Osteocyte (in vitro differentiated cells): ENCODE results near the gene TBX2. TPM values are rescaled to one million over a fixed set of nuclear protein-coding genes. Genes with fewer than 3 reads are reported as not detected.

Source experiments
- DNase-seq: peaks from one replicate; pipeline ENCODE4 v3.0.0; 2021; ENCODE audit warnings: mixed read lengths; ENCODE audit not compliant: unreplicated experiment; ENCODE audit errors: extremely low spot score
- H3K27ac Mint-ChIP-seq: one replicate; pipeline ENCODE4 v1.8.0; 2021; ENCODE audit warnings: mild to moderate bottlenecking, mixed read lengths; ENCODE audit not compliant: unreplicated experiment
- H3K27me3 Mint-ChIP-seq: one replicate; pipeline ENCODE4 v1.8.0; 2021; ENCODE audit warnings: mixed read lengths; ENCODE audit not compliant: unreplicated experiment
- H3K36me3 Mint-ChIP-seq: one replicate; pipeline ENCODE4 v1.8.0; 2021; ENCODE audit warnings: mixed read lengths; ENCODE audit not compliant: unreplicated experiment
- H3K4me1 Mint-ChIP-seq: one replicate; pipeline ENCODE4 v1.8.0; 2021; ENCODE audit warnings: mixed read lengths; ENCODE audit not compliant: unreplicated experiment
- H3K4me3 Mint-ChIP-seq: one replicate; pipeline ENCODE4 v1.8.0; 2021; ENCODE audit warnings: mild to moderate bottlenecking, moderate library complexity, mixed read lengths; ENCODE audit not compliant: unreplicated experiment
- H3K9me3 Mint-ChIP-seq: one replicate; pipeline ENCODE4 v1.8.0; 2021; ENCODE audit warnings: mixed read lengths; ENCODE audit not compliant: unreplicated experiment
- total RNA-seq: library from RNA; stranded (reverse); gene quantifications from 2 replicates; pipeline ENCODE4 v1.2.1, GENCODE V29; 2021
- TF ChIP-seq, protein P1 (sequence below): fragments of 200-600 bp; sonication (generic); IDR thresholded peaks from 2 replicates; pipeline ENCODE4 v1.5.0; 2021; ENCODE audit warnings: antibody characterized with exemption, mild to moderate bottlenecking, moderate library complexity

TBX2 gene
- total RNA-seq, 1 donor from 2014 or later, result 25.9 TPM

DNA sequence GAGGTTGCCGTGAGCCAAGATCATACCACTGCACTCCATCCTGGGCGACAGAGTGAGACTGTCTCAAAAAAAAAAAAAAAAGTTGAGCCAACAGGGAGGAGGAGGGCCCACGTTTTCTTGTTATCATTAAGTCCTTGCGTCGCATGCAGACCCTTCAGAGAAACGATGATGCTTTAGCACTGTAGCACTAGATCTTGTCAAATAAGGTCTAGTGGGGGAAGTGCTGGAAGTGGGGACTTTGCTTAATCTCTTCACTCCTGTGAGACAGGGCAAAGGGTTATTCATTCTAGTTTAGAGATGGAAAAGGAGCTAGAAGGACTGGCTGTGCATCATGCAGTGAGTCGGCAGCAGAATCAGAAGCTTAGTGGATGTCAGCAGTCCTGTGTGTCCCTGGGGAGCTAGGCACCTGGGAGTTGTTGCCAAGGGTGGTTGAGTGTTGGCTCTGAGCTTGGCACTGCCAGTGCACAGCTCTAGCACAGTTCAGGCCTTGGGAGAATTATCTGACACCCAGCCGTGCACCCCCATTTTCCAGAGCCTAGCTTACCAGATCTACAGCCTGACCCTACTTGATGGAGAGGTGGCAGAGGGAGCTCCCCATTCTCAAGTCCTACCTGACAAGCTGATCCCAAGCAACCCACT, 33.4 kb upstream of the TBX2 start:
- Mint-ChIP-seq H3K9me3 (no peaks in the 10 kb centered on the region), H3K4me1 (peaks cover 10% of the 10 kb centered on the region), H3K36me3 (peaks cover 1% of the 10 kb centered on the region), H3K4me3 (no peak overlapping the region), H3K27ac (no peak overlapping the region), H3K27me3 (no peaks in the 10 kb centered on the region)
- DNase-seq, result no peak
- TF ChIP-seq, protein P1, sequence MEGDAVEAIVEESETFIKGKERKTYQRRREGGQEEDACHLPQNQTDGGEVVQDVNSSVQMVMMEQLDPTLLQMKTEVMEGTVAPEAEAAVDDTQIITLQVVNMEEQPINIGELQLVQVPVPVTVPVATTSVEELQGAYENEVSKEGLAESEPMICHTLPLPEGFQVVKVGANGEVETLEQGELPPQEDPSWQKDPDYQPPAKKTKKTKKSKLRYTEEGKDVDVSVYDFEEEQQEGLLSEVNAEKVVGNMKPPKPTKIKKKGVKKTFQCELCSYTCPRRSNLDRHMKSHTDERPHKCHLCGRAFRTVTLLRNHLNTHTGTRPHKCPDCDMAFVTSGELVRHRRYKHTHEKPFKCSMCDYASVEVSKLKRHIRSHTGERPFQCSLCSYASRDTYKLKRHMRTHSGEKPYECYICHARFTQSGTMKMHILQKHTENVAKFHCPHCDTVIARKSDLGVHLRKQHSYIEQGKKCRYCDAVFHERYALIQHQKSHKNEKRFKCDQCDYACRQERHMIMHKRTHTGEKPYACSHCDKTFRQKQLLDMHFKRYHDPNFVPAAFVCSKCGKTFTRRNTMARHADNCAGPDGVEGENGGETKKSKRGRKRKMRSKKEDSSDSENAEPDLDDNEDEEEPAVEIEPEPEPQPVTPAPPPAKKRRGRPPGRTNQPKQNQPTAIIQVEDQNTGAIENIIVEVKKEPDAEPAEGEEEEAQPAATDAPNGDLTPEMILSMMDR, result no peak

GRCh38 chr17:61366715-61367413, 32.8 kb upstream of the TBX2 start:
- no peak overlapping the region for H3K4me3 Mint-ChIP-seq
- TF ChIP-seq, protein P1, result no peak
- peaks cover 6% of the 10 kb centered on the region for H3K4me1 Mint-ChIP-seq
- H3K27me3 Mint-ChIP-seq, result no peaks in the 10 kb centered on the region
- H3K27ac Mint-ChIP-seq, result no peak overlapping the region
- no peaks in the 10 kb centered on the region for H3K9me3 Mint-ChIP-seq
- H3K36me3 Mint-ChIP-seq, result peaks cover 1% of the 10 kb centered on the region
- no peak for DNase-seq

GRCh38 chr17:61368049-61368831, 31.4 kb upstream of the TBX2 start:
- Mint-ChIP-seq H3K4me3 (no peak overlapping the region), H3K27me3 (no peaks in the 10 kb centered on the region), H3K27ac (no peak overlapping the region), H3K4me1 (peaks cover 9% of the 10 kb centered on the region), H3K9me3 (no peaks in the 10 kb centered on the region), H3K36me3 (peaks cover 1% of the 10 kb centered on the region)
- TF ChIP-seq, protein P1, result no peak
- no peak for DNase-seq

DNA sequence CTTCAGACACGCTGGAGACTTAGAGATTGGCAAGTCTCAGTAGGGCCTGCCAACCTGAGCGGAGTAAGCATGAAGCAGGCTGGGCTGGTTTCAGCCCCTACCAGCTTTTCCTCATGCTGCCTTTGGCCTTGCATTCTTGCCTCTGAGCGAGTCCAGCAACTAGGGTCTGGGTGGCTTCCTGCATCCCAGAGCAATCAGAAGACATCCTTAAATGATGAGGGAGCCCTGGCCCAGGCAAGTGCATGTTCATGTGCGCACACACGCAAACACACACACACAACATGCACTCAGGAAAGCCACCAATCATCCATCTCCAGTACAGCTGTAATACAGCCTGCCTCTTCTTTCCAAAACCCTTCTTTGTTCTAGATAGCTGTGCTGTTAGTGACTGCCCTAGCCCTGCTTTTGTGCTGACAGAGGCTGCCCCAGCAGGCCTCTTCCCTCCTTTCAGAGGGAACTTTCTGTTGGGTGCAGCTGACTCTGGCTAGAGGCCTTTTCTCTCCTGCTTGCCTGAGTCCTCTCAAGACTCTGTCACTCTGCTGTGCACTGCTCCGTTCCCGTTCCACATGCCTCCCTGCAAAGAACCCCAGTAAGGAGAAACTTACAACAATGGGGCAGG, 30.7 kb upstream of the TBX2 start:
- no peaks in the 10 kb centered on the region for H3K9me3 Mint-ChIP-seq
- peaks cover 1% of the 10 kb centered on the region for H3K36me3 Mint-ChIP-seq
- H3K4me1 Mint-ChIP-seq, result peaks cover 9% of the 10 kb centered on the region
- no peak overlapping the region for H3K4me3 Mint-ChIP-seq
- H3K27me3 Mint-ChIP-seq, result no peaks in the 10 kb centered on the region
- DNase-seq, result no peak
- TF ChIP-seq, protein P1, result no peak
- H3K27ac Mint-ChIP-seq, result no peak overlapping the region
